ENCODE results near the gene NIPAL4.

GRCh38 chr5:157484768-157485167, 24.8 kb downstream of the NIPAL4 start:
- TF ChIP-seq, protein P1, sequence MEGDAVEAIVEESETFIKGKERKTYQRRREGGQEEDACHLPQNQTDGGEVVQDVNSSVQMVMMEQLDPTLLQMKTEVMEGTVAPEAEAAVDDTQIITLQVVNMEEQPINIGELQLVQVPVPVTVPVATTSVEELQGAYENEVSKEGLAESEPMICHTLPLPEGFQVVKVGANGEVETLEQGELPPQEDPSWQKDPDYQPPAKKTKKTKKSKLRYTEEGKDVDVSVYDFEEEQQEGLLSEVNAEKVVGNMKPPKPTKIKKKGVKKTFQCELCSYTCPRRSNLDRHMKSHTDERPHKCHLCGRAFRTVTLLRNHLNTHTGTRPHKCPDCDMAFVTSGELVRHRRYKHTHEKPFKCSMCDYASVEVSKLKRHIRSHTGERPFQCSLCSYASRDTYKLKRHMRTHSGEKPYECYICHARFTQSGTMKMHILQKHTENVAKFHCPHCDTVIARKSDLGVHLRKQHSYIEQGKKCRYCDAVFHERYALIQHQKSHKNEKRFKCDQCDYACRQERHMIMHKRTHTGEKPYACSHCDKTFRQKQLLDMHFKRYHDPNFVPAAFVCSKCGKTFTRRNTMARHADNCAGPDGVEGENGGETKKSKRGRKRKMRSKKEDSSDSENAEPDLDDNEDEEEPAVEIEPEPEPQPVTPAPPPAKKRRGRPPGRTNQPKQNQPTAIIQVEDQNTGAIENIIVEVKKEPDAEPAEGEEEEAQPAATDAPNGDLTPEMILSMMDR (IDR thresholded peaks at IDR 0.05) = no peak
- no peak for TF ChIP-seq POLR2A (IDR thresholded peaks at IDR 0.05)
- TF ChIP-seq POLR2AphosphoS5 (IDR thresholded peaks at IDR 0.05) = no peak
